ENCODE measurements around the gene BAG2. TPM values are rescaled to one million over a fixed set of nuclear protein-coding genes. Genes with fewer than 3 reads are reported as not detected.
A peak's percentile ranks its signal among the peaks of the same experiment; 100 is the strongest.

BAG2 gene
- total and polyA plus RNA-seq, 2 of the 13 experiments (the other 11 are each of a cell fraction or from before 2014, with no cell fraction given), result 5.7 to 15.1 TPM

DNA sequence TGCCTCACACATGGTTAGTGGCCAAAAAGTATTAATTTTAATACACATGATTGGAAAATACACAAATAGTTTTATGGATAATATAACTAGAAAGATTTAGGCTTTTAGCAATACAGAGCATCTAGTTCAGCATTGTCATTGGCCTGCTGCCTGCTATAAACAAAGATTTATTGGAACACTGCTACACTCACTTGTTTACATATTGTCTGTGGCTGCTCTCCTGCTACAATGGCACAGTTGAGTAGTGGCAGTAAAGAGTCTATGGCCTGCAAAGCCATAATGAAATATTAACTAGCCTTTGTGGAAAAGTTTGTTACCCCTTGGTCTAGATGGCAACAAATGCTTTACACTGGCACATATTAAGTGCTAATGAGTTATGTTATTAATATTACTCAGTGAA lies 44.4 kb upstream of the BAG2 start (continued):
- TF ChIP-seq ZFP62 (CRISPR knock-in tag; IDR thresholded peaks at IDR 0.05), result no peak
- 0 out of 2 replicates have a peak, but pooled peaks have one; percentile 19 for TF ChIP-seq SAP130 (CRISPR knock-in tag; IDR thresholded peaks at IDR 0.05; ENCODE audit: low read depth)
- TF ChIP-seq ZNF558 (CRISPR knock-in tag; IDR thresholded peaks at IDR 0.05; ENCODE audit: borderline replicate concordance), result no peak
- TF ChIP-seq ZNF276 (CRISPR knock-in tag; IDR thresholded peaks at IDR 0.05; ENCODE audit: low read depth), result no peak
- TF ChIP-seq FOXP4 (CRISPR knock-in tag; IDR thresholded peaks at IDR 0.05), result peak; percentile 45; the same call in 1 of the 2 replicates
- TF ChIP-seq E2F1 (CRISPR knock-in tag; IDR thresholded peaks at IDR 0.05), result no peak
- TF ChIP-seq ZNF83 (CRISPR knock-in tag; IDR thresholded peaks at IDR 0.05; ENCODE audit: borderline replicate concordance), result no peak
- TF ChIP-seq ZBTB38 (CRISPR knock-in tag; IDR thresholded peaks at IDR 0.05), result no peak
- no peak for TF ChIP-seq ZC3H13 (CRISPR knock-in tag; IDR thresholded peaks at IDR 0.05)
- 0 out of 2 replicates have a peak, but pooled peaks have one; percentile 12 for TF ChIP-seq ARID5B (CRISPR knock-in tag; IDR thresholded peaks at IDR 0.05)
- no peak for TF ChIP-seq BCLAF1 (IDR thresholded peaks at IDR 0.05)
- no peak for TF ChIP-seq FOXP1 (IDR thresholded peaks at IDR 0.05)
- TF ChIP-seq FOXP1 (CRISPR knock-in tag; IDR thresholded peaks at IDR 0.05), result peak; percentile 73
- no peak for TF ChIP-seq SOX13 (IDR thresholded peaks at IDR 0.05)
- TF ChIP-seq SOX13 (CRISPR knock-in tag; conservative IDR thresholded peaks at IDR 0.05 in 1 of 2, IDR thresholded peaks at IDR 0.05 in 1 of 2), result peak in 1 of 2 experiments; percentile 72; a peak in 2 of 4 replicates
- 0 out of 2 replicates have a peak, but pooled peaks have one; percentile 13 for TF ChIP-seq ATF1 (CRISPR knock-in tag; IDR thresholded peaks at IDR 0.05)

Measured in HepG2 (cell line).